Epithelial cell of esophagus (primary cell): ENCODE data around the gene SFT2D1.
"Not testable (repeated sequence)": the region's sequence is repeated elsewhere in the genome, so short reads cannot be mapped to it uniquely, and the experiment has no call there.

Source experiments
- DNase-seq: peaks from one replicate; pipeline ENCODE4 v3.0.0; 2010; ENCODE audit warnings: low read depth
- H3K4me3 ChIP-seq: 2 replicates; pipeline ENCODE4 v1.5.1; 2011; ENCODE audit warnings: mild to moderate bottlenecking, low read length, control low read depth
- CTCF ChIP-seq: IDR thresholded peaks from 2 replicates; pipeline ENCODE4 v1.5.1; 2011; ENCODE audit warnings: low read depth, mild to moderate bottlenecking, low read length, control low read depth, inconsistent platforms; ENCODE audit not compliant: insufficient read depth; ENCODE audit errors: missing control alignments

SFT2D1 gene

GRCh38 chr6:166352923-166353322 is 10.6 kb upstream of the SFT2D1 start:
- no peak overlapping the region for H3K4me3 ChIP-seq
- DNase-seq, result no peak
- no peak for TF ChIP-seq CTCF

- peak; percentile 84 for DNase-seq
- no peak overlapping the region for H3K4me3 ChIP-seq
- no peak for TF ChIP-seq CTCF
Measured at GRCh38 chr6:166351715-166352285, 9.5 kb upstream of the SFT2D1 start.

- no peak for TF ChIP-seq CTCF
Measured at GRCh38 chr6:166348305-166348949, 6.1 kb upstream of the SFT2D1 start.

GRCh38 chr6:166346965-166347364 is 4.6 kb upstream of the SFT2D1 start:
- DNase-seq, result no peak
- no peak for TF ChIP-seq CTCF
- no peak overlapping the region for H3K4me3 ChIP-seq

More at GRCh38 chr6:166348305-166348949, 6.1 kb upstream of the SFT2D1 start:
- DNase-seq, result peak; percentile 34
- no peak overlapping the region for H3K4me3 ChIP-seq

- no peak for DNase-seq
- TF ChIP-seq CTCF, result no peak
- no peak overlapping the region for H3K4me3 ChIP-seq
Measured at GRCh38 chr6:166346449-166346848, 4.1 kb upstream of the SFT2D1 start.

GRCh38 chr6:166345672-166346071 is 3.3 kb upstream of the SFT2D1 start:
- H3K4me3 ChIP-seq, DNase-seq: not testable (repeated sequence)

- not testable (repeated sequence) for DNase-seq, H3K4me3 ChIP-seq
Measured at GRCh38 chr6:166344921-166345320, 2.6 kb upstream of the SFT2D1 start.

- DNase-seq, result no peak
- no peak overlapping the region for H3K4me3 ChIP-seq
- no peak for TF ChIP-seq CTCF
Measured at GRCh38 chr6:166344240-166344639, 1.9 kb upstream of the SFT2D1 start.
